Measurements from ENCODE around the gene ADAM12.

The ADAM12 gene

GRCh38 chr10:126099366-126099765, 288.9 kb downstream of the ADAM12 start:
- no peak for DNase-seq (ENCODE audit: low read depth)
- TF ChIP-seq CTCF (IDR thresholded peaks at IDR 0.05; ENCODE audit: control insufficient read depth, extremely low read depth, insufficient read depth) = no peak
- H3K4me3 ChIP-seq (ENCODE audit: low read depth, low read length) = no peak overlapping the region

GRCh38 chr10:126098226-126098581, 290.1 kb downstream of the ADAM12 start:
- no peak overlapping the region for H3K4me3 ChIP-seq (ENCODE audit: low read depth, low read length)
- no peak for TF ChIP-seq CTCF (IDR thresholded peaks at IDR 0.05; ENCODE audit: control insufficient read depth, extremely low read depth, insufficient read depth)
- no peak for DNase-seq (ENCODE audit: low read depth)

- DNase-seq (ENCODE audit: low read depth) = no peak
- H3K4me3 ChIP-seq (ENCODE audit: low read depth, low read length) = no peak overlapping the region
- TF ChIP-seq CTCF (IDR thresholded peaks at IDR 0.05; ENCODE audit: control insufficient read depth, extremely low read depth, insufficient read depth) = no peak
Measured at GRCh38 chr10:126097558-126098225, 290.6 kb downstream of the ADAM12 start.

GRCh38 chr10:126094537-126094936, 293.7 kb downstream of the ADAM12 start:
- TF ChIP-seq CTCF (IDR thresholded peaks at IDR 0.05; ENCODE audit: control insufficient read depth, extremely low read depth, insufficient read depth) = no peak
- no peak overlapping the region for H3K4me3 ChIP-seq (ENCODE audit: low read depth, low read length)
- no peak for DNase-seq (ENCODE audit: low read depth)

GRCh38 chr10:126092366-126093215, 295.7 kb downstream of the ADAM12 start:
- no peak for TF ChIP-seq CTCF (IDR thresholded peaks at IDR 0.05; ENCODE audit: control insufficient read depth, extremely low read depth, insufficient read depth)
- no peak overlapping the region for H3K4me3 ChIP-seq (ENCODE audit: low read depth, low read length)
- no peak for DNase-seq (ENCODE audit: low read depth)

- no peak for DNase-seq (ENCODE audit: low read depth)
- TF ChIP-seq CTCF (IDR thresholded peaks at IDR 0.05; ENCODE audit: control insufficient read depth, extremely low read depth, insufficient read depth) = no peak
- no peak overlapping the region for H3K4me3 ChIP-seq (ENCODE audit: low read depth, low read length)
Measured at GRCh38 chr10:126090911-126091728, 297.2 kb downstream of the ADAM12 start.

Data from LNCaP clone FGC (cell line).